AG04450 (cell line): ENCODE results near the gene SPN. TPM values are rescaled to one million over a fixed set of nuclear protein-coding genes. Genes with fewer than 3 reads are reported as not detected.
"Not testable (repeated sequence)": the region's sequence is repeated elsewhere in the genome, so short reads cannot be mapped to it uniquely, and the experiment has no call there.

ENCODE experiments used
- CTCF ChIA-PET: fragments of 300-600, 350-600 bp; formaldehyde crosslinking; extraction: SDS; loops from one replicate; lab custom pipeline; 2022; ENCODE audit warnings: antibody characterized with exemption, inconsistent platforms; lab: Charles Lee
- POLR2A ChIA-PET: fragments of 350-600 bp; formaldehyde crosslinking; extraction: SDS; loops from one replicate; lab custom pipeline; 2021; ENCODE audit warnings: antibody characterized with exemption, inconsistent platforms; lab: Yijun Ruan, JAX
- DNase-seq: peaks from one replicate; pipeline ENCODE4 v3.0.0-alpha.2; 2011; ENCODE audit warnings: low read depth, low spot score
- H3K27ac ChIP-seq: one replicate; pipeline ENCODE4 v1.5.1; 2012; ENCODE audit warnings: low read depth, low read length, control low read depth
- H3K27me3 ChIP-seq: one replicate; pipeline ENCODE4 v1.6.0; 2012; ENCODE audit warnings: low read length; ENCODE audit not compliant: control insufficient read depth, insufficient read depth
- H3K4me3 ChIP-seq: 2 replicates; pipeline ENCODE4 v1.5.1; 2011; ENCODE audit warnings: mild to moderate bottlenecking, low read depth, low read length, control low read depth
- H3K9me3 ChIP-seq: 2 replicates; pipeline ENCODE4 v1.5.1; 2012; ENCODE audit warnings: low read length; ENCODE audit not compliant: control insufficient read depth, insufficient read depth
- polyA minus RNA-seq: library from RNA; depleted of rRNA, polyadenylated mRNA; stranded (reverse); fragments of >200 nt; gene quantifications from 2 replicates; pipeline ENCODE4 v1.2.3, GENCODE V29; 2011; rRNA and poly(A)+ RNA removed
- polyA plus RNA-seq: library from polyadenylated mRNA; depleted of rRNA; stranded (reverse); fragments of >200 nt; gene quantifications from 2 replicates; pipeline ENCODE4 v1.2.3, GENCODE V29; 2011; rRNA removed
- TF ChIP-seq, protein P1 (sequence below): IDR thresholded peaks from 2 replicates; pipeline ENCODE4 v1.5.1; 2011; ENCODE audit warnings: low read depth, low read length, control low read depth, inconsistent platforms

The SPN gene, protein sequence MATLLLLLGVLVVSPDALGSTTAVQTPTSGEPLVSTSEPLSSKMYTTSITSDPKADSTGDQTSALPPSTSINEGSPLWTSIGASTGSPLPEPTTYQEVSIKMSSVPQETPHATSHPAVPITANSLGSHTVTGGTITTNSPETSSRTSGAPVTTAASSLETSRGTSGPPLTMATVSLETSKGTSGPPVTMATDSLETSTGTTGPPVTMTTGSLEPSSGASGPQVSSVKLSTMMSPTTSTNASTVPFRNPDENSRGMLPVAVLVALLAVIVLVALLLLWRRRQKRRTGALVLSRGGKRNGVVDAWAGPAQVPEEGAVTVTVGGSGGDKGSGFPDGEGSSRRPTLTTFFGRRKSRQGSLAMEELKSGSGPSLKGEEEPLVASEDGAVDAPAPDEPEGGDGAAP
- polyA plus RNA-seq = 0.04 and 0.05 TPM in 2 replicates
- polyA minus RNA-seq = not detected in 2 replicates

DNA sequence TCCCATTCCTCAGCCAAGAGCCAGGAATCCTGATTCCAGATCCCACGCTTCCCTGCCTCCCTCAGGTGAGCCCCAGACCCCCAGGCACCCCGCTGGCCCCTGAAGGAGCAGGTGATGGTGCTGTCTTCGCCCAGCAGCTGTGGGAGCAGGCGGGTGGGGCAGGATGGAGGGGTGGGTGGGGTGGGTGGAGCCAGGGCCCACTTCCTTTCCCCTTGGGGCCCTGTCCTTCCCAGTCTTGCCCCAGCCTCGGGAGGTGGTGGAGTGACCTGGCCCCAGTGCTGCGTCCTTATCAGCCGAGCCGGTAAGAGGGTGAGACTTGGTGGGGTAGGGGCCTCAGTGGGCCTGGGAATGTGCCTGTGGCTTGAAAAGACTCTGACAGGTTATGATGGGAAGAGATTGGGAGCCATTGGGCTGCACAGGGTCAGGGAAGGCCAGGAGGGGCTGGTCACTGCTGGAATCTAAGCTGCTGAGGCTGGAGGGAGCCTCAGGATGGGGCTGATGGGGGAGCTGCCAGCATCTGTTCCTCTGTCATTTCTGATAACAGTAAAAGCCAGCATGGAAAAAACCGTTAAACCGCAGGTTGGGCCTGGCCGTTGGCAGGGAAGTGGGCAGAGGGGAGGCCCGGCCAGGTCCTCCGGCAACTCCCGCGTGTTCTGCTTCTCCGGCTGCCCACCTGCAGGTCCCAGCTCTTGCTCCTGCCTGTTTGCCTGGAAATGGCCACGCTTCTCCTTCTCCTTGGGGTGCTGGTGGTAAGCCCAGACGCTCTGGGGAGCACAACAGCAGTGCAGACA is at the start of gene SPN:
Gene SPN (plus strand): TSS at position 232 of the 791 bp plus-strand sequence. CDS start 482 bp downstream, at position 714.
- CTCF ChIA-PET = interaction anchor here (0.9 kb wide), 1 partner anchor 38 kb away, joined by 3 read pairs; no protein-coding TSS in a partner anchor
- Histone ChIP-seq H3K27ac (no peak within 1 kb of the TSS), H3K27me3 (peaks cover 15% of the 10 kb centered on the region), H3K4me3 (no peak within 1 kb of the TSS), H3K9me3 (no peaks in the 10 kb centered on the region)
- TF ChIP-seq, protein P1, sequence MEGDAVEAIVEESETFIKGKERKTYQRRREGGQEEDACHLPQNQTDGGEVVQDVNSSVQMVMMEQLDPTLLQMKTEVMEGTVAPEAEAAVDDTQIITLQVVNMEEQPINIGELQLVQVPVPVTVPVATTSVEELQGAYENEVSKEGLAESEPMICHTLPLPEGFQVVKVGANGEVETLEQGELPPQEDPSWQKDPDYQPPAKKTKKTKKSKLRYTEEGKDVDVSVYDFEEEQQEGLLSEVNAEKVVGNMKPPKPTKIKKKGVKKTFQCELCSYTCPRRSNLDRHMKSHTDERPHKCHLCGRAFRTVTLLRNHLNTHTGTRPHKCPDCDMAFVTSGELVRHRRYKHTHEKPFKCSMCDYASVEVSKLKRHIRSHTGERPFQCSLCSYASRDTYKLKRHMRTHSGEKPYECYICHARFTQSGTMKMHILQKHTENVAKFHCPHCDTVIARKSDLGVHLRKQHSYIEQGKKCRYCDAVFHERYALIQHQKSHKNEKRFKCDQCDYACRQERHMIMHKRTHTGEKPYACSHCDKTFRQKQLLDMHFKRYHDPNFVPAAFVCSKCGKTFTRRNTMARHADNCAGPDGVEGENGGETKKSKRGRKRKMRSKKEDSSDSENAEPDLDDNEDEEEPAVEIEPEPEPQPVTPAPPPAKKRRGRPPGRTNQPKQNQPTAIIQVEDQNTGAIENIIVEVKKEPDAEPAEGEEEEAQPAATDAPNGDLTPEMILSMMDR = no peak
- no peak for DNase-seq
- POLR2A ChIA-PET = no interaction called here

DNA sequence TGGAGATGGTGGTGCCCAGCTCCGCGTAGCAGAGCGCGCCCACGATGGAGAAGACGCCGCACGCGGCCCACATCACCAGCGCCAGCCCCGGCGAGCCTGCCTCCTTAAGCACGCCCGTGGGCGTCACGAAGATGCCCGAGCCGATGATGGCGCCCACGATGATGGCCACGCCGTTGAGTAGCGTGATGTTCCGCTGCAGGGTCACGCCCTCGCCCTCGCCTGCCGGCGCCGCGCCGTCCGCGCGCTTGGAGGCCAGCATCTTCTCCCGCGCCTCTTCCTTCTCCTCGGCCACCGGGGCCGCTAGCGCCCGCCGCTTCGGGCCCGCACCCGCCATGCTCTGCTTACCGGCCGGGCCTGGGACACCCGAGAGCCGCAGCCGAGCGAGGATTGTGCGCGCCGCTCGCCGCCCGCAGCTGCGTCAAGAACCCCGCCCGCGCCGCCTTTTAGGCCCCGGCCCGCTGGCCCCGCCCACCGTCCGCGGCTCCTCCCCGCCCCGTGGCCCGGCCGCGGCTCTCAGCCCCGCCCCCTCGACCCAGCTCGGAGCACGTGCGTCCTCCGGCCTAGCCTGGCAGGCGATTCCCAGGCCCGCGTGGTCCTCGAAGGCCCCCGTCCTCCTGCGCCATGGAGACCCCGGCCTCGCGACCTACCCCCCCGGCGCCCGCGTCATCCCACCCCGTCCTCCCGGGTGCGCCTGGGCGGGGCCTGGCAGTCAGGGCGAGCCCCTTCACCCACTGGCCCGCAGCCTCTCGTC is 49.6 kb upstream of the SPN start:
- CTCF ChIA-PET = not testable (repeated sequence)
- POLR2A ChIA-PET = interaction anchor here (0.6 to 1.0 kb wide), 2 partner anchors 14 to 1046 kb away, joined by 3 read pairs; no protein-coding TSS in a partner anchor

DNA sequence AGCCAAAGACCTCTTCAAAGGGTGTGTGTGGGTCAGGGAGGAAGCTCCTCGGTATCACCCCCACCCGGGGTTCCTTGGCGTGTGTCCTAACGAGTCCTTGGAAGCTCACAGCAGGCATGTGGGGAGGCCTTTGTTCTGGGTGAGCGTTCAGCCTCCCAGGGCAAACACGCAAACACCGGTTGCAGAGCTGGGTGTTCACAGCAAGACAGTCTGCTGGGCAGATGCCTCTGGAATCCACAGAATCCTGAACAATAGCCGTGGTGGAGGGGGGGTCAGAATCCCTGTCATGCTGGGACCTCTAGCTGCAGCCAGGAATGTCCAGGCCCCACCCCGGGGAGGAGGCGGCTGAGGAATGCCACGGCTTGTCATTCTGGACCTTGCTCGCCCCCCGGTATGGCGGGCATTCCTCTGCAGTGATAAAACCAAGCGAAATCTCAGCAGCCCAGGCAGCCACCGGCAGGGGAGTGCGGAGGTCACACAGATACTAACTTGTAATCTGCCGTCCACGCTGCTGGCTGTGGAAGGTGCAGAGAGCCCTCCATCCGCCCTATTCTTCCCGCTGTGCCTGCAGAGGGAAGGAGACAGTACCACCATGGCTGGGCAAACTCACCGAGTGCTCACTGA is 48.2 kb upstream of the SPN start:
- H3K9me3 ChIP-seq, CTCF ChIA-PET, H3K4me3 ChIP-seq, POLR2A ChIA-PET, H3K27ac ChIP-seq, H3K27me3 ChIP-seq, DNase-seq: not testable (repeated sequence)

More for the DNA sequence above, 49.6 kb upstream of the SPN start:
- H3K27me3 ChIP-seq, H3K9me3 ChIP-seq: not testable (repeated sequence)
- DNase-seq = peak; percentile 18
- peak overlapping the region; percentile 79 for H3K4me3 ChIP-seq
- peak overlapping the region; percentile 75 for H3K27ac ChIP-seq

DNA sequence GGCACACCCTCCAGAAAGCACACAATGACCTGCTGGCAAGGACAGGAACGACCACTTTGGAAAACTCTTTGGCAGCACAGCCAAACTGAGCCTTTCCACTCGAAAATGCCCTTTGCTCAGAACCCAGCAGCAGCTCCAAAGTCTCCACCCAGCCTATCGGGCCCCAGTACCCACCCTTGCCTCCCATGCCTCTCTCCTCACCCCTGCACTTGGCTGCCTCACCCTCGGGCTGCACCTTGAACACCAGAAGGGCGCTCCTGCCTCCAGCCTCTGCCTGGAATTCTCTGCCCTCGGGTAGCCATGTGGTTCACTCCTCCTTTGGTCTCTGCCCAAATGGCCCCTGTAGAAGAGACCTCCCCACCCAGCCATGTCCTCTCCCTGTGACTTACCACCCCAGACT is 46.9 kb upstream of the SPN start:
- POLR2A ChIA-PET, H3K4me3 ChIP-seq, H3K27ac ChIP-seq, H3K27me3 ChIP-seq, H3K9me3 ChIP-seq, CTCF ChIA-PET, DNase-seq: not testable (repeated sequence)

DNA sequence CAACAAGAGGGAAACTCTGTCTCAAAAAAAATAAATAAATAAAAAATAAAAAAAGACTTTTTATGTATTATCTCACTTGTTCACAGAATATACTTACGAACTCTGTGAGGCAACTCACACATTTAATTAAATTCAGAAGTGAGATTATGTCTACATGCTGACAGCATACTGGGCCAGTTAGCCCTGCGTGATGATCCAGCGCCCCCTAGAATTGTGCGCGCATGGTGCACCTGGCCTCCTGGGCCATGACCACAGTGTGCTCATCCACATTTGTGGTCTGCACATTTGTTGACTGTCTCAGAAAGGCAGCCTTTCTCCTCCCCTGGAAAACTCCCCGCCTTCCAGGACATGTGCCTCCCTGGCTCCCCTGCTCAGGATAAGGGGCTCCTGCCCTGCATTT is 42.5 kb upstream of the SPN start:
- H3K27ac ChIP-seq, POLR2A ChIA-PET, DNase-seq, H3K9me3 ChIP-seq, H3K27me3 ChIP-seq, H3K4me3 ChIP-seq, CTCF ChIA-PET: not testable (repeated sequence)
- TF ChIP-seq, protein P1 = peak; percentile 8; the same call in 1 of the 2 replicates

DNA sequence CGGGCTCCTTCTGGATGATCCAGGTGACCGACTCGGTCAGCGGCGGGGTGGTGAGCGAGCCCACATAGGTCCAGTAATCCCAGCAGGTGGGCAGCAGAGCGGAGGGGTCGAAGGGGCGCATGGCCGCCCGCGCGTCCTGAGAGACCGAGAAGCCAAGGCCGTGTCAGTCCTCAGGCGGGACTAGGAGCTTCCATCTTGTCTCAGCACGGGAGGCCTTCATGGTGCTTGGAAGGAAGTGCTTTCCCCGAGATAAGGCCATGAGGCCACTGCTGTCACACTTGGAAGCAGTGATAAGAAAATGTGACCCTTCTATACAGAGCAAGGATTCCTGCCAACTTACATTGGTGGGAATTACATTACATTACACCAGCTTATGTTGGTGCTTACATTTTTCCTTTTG is 40.3 kb upstream of the SPN start:
- DNase-seq, H3K4me3 ChIP-seq, POLR2A ChIA-PET, H3K27ac ChIP-seq, CTCF ChIA-PET, H3K9me3 ChIP-seq, H3K27me3 ChIP-seq: not testable (repeated sequence)

DNA sequence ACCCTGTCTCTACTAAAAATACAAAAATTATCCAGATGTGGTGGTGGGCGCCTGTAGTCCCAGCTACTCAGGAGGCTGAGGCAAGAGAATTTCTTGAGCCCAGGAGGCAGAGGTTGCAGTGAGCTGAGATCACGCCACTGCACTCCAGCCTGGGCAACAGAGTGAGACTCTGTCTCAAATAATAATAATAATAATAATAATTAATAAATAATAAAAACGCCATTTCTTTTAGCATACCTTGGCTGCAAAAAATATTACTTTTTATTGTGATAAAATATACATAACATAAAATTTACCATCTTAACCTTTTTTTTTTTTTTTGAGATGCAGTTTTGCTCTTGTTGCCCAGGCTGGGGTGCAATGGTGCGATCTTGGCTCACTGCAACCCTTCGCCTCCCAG is 39.8 kb upstream of the SPN start:
- H3K27me3 ChIP-seq, CTCF ChIA-PET, H3K9me3 ChIP-seq, POLR2A ChIA-PET, H3K4me3 ChIP-seq, H3K27ac ChIP-seq, DNase-seq: not testable (repeated sequence)

DNA sequence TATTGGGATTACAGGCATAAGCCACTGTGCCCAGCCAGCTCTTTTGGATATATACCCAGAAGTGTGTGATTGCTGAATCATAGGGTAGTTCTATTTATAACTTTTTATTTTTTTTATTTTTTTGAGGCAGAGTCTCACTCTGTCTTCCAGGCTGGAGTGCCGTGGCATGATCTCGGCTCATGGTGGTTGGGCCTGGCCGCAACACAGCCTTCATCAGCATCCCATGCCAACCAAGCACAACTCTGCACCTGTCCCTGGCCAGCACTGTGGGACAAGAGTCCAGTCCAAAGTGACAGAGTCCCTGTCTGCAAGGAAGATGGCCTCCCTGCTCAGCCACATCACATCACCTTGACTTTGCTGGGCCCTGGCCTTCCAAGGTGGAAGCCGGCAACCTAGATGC is 37.9 kb upstream of the SPN start:
- H3K27ac ChIP-seq, H3K9me3 ChIP-seq, POLR2A ChIA-PET, DNase-seq, CTCF ChIA-PET, H3K4me3 ChIP-seq, H3K27me3 ChIP-seq: not testable (repeated sequence)

DNA sequence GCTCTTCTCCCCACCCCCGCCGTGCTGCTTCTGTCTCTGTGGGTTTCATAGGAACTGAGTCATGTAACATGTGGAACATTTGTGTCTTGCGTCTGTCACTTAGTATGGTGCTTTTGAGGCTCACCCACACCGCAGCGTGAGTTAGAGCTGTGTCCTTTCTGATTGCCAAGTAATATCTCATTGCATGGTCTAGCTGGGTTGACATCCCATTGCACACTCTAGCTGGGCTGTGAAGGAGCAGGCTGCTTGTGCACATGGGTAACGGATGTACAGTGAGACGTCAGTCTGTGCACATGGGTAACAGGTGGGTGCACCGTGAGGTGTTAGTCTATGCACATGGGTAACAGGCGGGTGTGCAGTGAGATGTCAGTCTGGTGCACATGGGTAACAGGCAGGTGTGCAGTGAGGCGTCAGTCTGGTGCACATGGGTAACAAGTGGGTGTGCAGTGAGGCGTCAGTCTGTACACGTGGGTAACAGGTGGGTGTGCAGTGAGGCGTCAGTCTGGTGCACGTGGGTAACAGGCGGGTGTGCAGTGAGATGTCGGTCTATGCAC is 36.2 kb upstream of the SPN start:
- CTCF ChIA-PET, H3K27ac ChIP-seq, H3K4me3 ChIP-seq: not testable (repeated sequence)

More for the DNA sequence above, 36.2 kb upstream of the SPN start:
- H3K27me3 ChIP-seq, POLR2A ChIA-PET, H3K9me3 ChIP-seq, DNase-seq: not testable (repeated sequence)
